Common myeloid progenitor, CD34-positive (primary cell): Measurements from ENCODE around the gene MPRIP.

Experiments used
- CTCF ChIA-PET: fragments of 350-600 bp; sonication (Branson Sonifier 250); formaldehyde crosslinking; loops from one replicate; lab custom pipeline; 2021; ENCODE audit warnings: antibody characterized with exemption; lab: Charles Lee
- POLR2A ChIA-PET: fragments of 350-600 bp; sonication (Branson Sonifier 250); formaldehyde crosslinking; loops from one replicate; lab custom pipeline; 2021; ENCODE audit warnings: antibody characterized with exemption; lab: Charles Lee
- DNase-seq, 3 donors: peaks; one replicate each; pipeline versions ENCODE4 v3.0.0 to v3.0.0-alpha.2; 2013
- H3K27ac ChIP-seq, 2 experiments: 1 replicate in 1 of 2; 2 replicates in 1 of 2; pipeline ENCODE4 v1.7.0; 2013; ENCODE audit warnings: inconsistent platforms in 2 of 2, low read length in 2 of 2, mild to moderate bottlenecking in 2 of 2, low read depth in 1 of 2, moderate library complexity in 1 of 2; ENCODE audit not compliant: severe bottlenecking in 2 of 2, insufficient read depth in 1 of 2, poor library complexity in 1 of 2
- H3K27me3 ChIP-seq, 5 experiments: replicated peaks in 2 of 5; 1 replicate in 3 of 5; 2 replicates in 2 of 5; pipeline versions ENCODE4 v1.6.1 to v1.7.0; 2013; ENCODE audit warnings: low read length in 4 of 5, mild to moderate bottlenecking in 2 of 5, moderate library complexity in 2 of 5, inconsistent platforms in 1 of 5; ENCODE audit not compliant: insufficient read depth in 5 of 5, control insufficient read depth in 4 of 5
- H3K36me3 ChIP-seq, 4 experiments: 1 replicate in 2 of 4; 2 replicates in 2 of 4; pipeline versions ENCODE4 v1.6.1 to v1.7.0; 2013; ENCODE audit warnings: low read length in 3 of 4, control low read depth in 1 of 4, mild to moderate bottlenecking in 1 of 4; ENCODE audit not compliant: control insufficient read depth in 4 of 4, insufficient read depth in 4 of 4
- H3K4me1 ChIP-seq, 4 experiments: 1 replicate in 3 of 4; 2 replicates in 1 of 4; pipeline versions ENCODE4 v1.6.1 to v1.7.1; 2013; ENCODE audit warnings: low read length in 3 of 4, mild to moderate bottlenecking in 3 of 4, control low read depth in 1 of 4, inconsistent platforms in 1 of 4, moderate library complexity in 1 of 4; ENCODE audit not compliant: control insufficient read depth in 4 of 4, insufficient read depth in 4 of 4; ENCODE audit errors: control extremely low read depth in 1 of 4
- H3K4me3 ChIP-seq, 7 experiments: 1 replicate in 4 of 7; 2 replicates in 3 of 7; pipeline versions ENCODE4 v1.5.1 to v1.7.0; 2013; ENCODE audit warnings: mild to moderate bottlenecking in 7 of 7, low read length in 6 of 7, moderate library complexity in 6 of 7, inconsistent platforms in 2 of 7, low read depth in 2 of 7, control low read depth in 1 of 7; ENCODE audit not compliant: insufficient read depth in 4 of 7, control insufficient read depth in 1 of 7; ENCODE audit errors: extremely low read depth in 1 of 7
- H3K9me3 ChIP-seq, 5 experiments: 1 replicate in 4 of 5; 2 replicates in 1 of 5; pipeline versions ENCODE4 v1.6.1 to v1.7.1; 2013; ENCODE audit warnings: low read length in 4 of 5, mild to moderate bottlenecking in 2 of 5, inconsistent platforms in 1 of 5, low read depth in 1 of 5, moderate library complexity in 1 of 5; ENCODE audit not compliant: control insufficient read depth in 4 of 5, insufficient read depth in 2 of 5; ENCODE audit errors: control extremely low read depth in 1 of 5
- WGBS: methylation state at CpG from one replicate; pipeline ENCODE4 v1.1.5; 2013; ENCODE audit not compliant: insufficient coverage; 5-methylcytosine and 5-hydroxymethylcytosine counted together

The MPRIP gene

GRCh38 chr17:17216236-17216635, 174.0 kb downstream of the MPRIP start:
- DNase-seq: no peak
- Histone ChIP-seq H3K9me3 (no peaks in the 10 kb centered on the region), H3K4me1 (no peaks in the 10 kb centered on the region), H3K27ac (no peak overlapping the region), H3K27me3 (no peaks in the 10 kb centered on the region), H3K36me3 (peaks cover 13 to 90% (median 62%) of the 10 kb centered on the region in 4 experiments), H3K4me3 (no peak overlapping the region)
- WGBS: 90% methylated on average over 9 of the region's 17 CpGs
- POLR2A ChIA-PET: no interaction called here
- CTCF ChIA-PET: interaction anchor here (0.6 kb wide), 1 partner anchor 111 kb away, joined by 3 read pairs; no protein-coding TSS in a partner anchor

DNA sequence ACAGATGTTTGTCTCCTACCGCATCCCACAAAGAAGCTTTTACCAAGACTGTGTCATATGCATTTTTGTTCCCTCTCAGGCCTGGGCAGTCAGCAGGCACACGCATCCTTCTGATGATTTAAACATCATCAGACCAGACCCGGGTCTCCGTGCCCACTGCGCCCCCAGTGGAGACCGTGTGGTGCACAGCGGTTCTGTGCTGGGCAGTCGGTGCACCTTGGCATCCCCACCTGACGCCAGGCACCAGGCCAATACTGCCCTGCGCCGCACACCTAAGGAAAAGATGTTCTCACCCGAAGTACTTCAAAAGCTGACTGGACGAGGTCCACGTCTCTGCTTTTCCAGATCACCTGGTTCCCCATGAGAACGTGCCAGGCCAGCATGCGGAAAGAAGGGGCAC, 174.5 kb downstream of the MPRIP start:
- H3K27ac ChIP-seq: no peak overlapping the region
- no peaks in the 10 kb centered on the region for H3K27me3 ChIP-seq
- H3K4me3 ChIP-seq: no peak overlapping the region
- no peak for DNase-seq
- H3K9me3 ChIP-seq: no peaks in the 10 kb centered on the region
- ChIA-PET CTCF (interaction anchor here (1.3 kb wide), 1 partner anchor 14 kb away, joined by 3 read pairs; no protein-coding TSS in a partner anchor), POLR2A (no interaction called here)
- H3K36me3 ChIP-seq: peaks cover 12 to 90% (median 63%) of the 10 kb centered on the region in 4 experiments
- WGBS: 95% methylated on average over 16 of the region's 16 CpGs
- H3K4me1 ChIP-seq: no peaks in the 10 kb centered on the region

- ChIA-PET CTCF (interaction anchor here (0.6 to 1.3 kb wide), 2 partner anchors 13 to 93 kb away, joined by 3 read pairs; no protein-coding TSS in a partner anchor), POLR2A (no interaction called here)
- Histone ChIP-seq H3K27me3 (no peaks in the 10 kb centered on the region), H3K9me3 (no peaks in the 10 kb centered on the region), H3K4me3 (no peak overlapping the region), H3K27ac (no peak overlapping the region), H3K36me3 (peaks cover 11 to 91% (median 66%) of the 10 kb centered on the region in 4 experiments), H3K4me1 (no peaks in the 10 kb centered on the region)
- 100% methylated on average over 3 of the region's 3 CpGs for WGBS
- DNase-seq: no peak
Measured at GRCh38 chr17:17217995-17218394, 175.7 kb downstream of the MPRIP start.

DNA sequence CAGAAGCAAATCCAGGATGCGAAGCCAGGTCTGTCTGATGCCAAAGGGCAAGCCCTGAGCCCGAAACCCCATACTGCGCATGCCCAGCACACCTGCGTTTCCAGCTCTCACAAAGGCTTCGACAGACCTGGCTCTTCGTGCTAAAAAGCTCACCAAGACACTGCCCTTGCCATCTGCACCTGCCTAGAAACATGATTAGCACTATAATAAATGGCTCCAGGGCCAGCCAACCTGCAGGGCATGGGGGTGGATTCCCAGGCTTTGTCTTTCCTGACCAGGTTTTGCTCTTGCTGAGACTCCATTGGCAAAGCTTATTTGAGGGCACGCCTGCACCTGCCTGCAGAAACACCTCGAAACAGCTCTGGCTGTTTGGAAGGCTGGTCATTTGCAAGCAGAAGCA, 178.3 kb downstream of the MPRIP start:
- no peak for DNase-seq
- Histone ChIP-seq H3K27ac (no peak overlapping the region), H3K36me3 (peaks cover 11 to 93% (median 75%) of the 10 kb centered on the region in 4 experiments), H3K4me3 (no peak overlapping the region), H3K9me3 (no peaks in the 10 kb centered on the region), H3K4me1 (no peaks in the 10 kb centered on the region), H3K27me3 (no peaks in the 10 kb centered on the region)
- ChIA-PET POLR2A (interaction anchor here (0.6 kb wide), 1 partner anchor 168 kb away, joined by 3 read pairs; no protein-coding TSS in a partner anchor), CTCF (no interaction called here)
- 89% methylated on average over 7 of the region's 8 CpGs for WGBS

- POLR2A ChIA-PET: no interaction called here
- H3K4me1 ChIP-seq: no peaks in the 10 kb centered on the region
- CTCF ChIA-PET: no interaction called here
- H3K9me3 ChIP-seq: no peaks in the 10 kb centered on the region
- H3K27ac ChIP-seq: no peak overlapping the region
- H3K4me3 ChIP-seq: no peak overlapping the region
- H3K27me3 ChIP-seq: no peaks in the 10 kb centered on the region
- WGBS: 96% methylated on average over 22 of the region's 22 CpGs
- no peak for DNase-seq
- H3K36me3 ChIP-seq: peaks cover 14 to 93% (median 77%) of the 10 kb centered on the region in 4 experiments
Measured at GRCh38 chr17:17221329-17221728, 179.1 kb downstream of the MPRIP start.

DNA sequence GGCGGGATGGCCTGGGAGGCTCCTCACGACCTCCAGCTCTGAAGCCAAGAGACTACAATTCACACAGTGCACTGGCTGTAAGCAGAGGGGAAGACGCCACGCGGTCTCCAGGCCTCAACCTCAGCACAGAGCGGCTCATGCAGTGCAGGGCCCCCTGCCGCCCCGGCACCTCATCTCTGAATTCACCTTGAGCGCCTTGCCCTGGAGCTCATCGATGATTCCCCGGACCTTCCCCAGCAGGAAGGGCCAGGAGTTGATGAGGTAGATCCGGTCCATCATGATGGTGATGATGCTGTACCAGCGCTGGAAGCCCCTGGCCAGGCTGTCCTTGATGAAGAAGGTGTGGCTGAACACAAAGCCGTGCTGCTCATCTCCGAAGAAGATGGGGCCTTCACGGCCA, 181.5 kb downstream of the MPRIP start:
- ChIA-PET CTCF (interaction anchor here (1.1 kb wide), 1 partner anchor 46 kb away, joined by 3 read pairs; no protein-coding TSS in a partner anchor), POLR2A (no interaction called here)
- peaks cover 15 to 95% (median 78%) of the 10 kb centered on the region in 4 experiments for H3K36me3 ChIP-seq
- no peak overlapping the region for H3K27ac ChIP-seq
- H3K9me3 ChIP-seq: no peaks in the 10 kb centered on the region
- 97% methylated on average over 16 of the region's 16 CpGs for WGBS
- no peaks in the 10 kb centered on the region for H3K27me3 ChIP-seq
- no peak for DNase-seq
- no peak overlapping the region for H3K4me3 ChIP-seq
- H3K4me1 ChIP-seq: no peaks in the 10 kb centered on the region

DNA sequence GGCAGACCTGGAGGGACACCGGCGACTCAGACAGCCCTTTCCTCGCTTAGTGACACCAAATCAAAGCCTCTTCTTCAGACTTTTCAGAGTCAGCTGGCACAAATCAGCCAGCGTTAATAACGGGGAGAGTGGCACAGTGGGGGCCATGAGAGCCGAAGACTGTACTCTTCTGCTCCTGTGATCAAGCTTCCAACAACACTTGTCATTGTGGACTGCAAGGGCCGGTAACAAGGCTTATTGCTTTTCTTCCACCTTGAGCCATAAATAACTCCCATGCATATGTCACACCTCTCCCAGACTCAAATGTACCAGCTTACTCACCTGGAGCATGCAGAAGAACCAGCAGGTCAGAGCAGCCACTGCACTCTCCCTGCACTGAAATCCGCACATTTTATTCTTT, 181.9 kb downstream of the MPRIP start:
- Histone ChIP-seq H3K27me3 (no peaks in the 10 kb centered on the region), H3K4me1 (no peaks in the 10 kb centered on the region), H3K9me3 (no peaks in the 10 kb centered on the region), H3K4me3 (no peak overlapping the region), H3K27ac (no peak overlapping the region), H3K36me3 (peaks cover 14 to 95% (median 79%) of the 10 kb centered on the region in 4 experiments)
- DNase-seq: no peak
- ChIA-PET CTCF (interaction anchor here (1.1 kb wide), 1 partner anchor 46 kb away, joined by 3 read pairs; no protein-coding TSS in a partner anchor), POLR2A (no interaction called here)
- WGBS: 100% methylated on average over 8 of the region's 8 CpGs
